Measurements from ENCODE around the gene GRSF1.
"Not testable (repeated sequence)": the region's sequence is repeated elsewhere in the genome, so short reads cannot be mapped to it uniquely, and the experiment has no call there.

The GRSF1 gene

GRCh38 chr4:70833675-70834074 lies 6.0 kb downstream of the GRSF1 start:
- no peak for DNase-seq

GRCh38 chr4:70831293-70831692 lies 8.4 kb downstream of the GRSF1 start:
- DNase-seq: no peak

- no peak for DNase-seq
These were observed 9.6 kb downstream of the GRSF1 start for GRCh38 chr4:70830054-70830453.

- no peak for DNase-seq
These were observed 10.2 kb downstream of the GRSF1 start for GRCh38 chr4:70829492-70829891.

- no peak for DNase-seq
These were observed 10.7 kb downstream of the GRSF1 start for GRCh38 chr4:70829015-70829414.

- no peak for DNase-seq
These were observed 20.8 kb downstream of the GRSF1 start for GRCh38 chr4:70818921-70819320.

GRCh38 chr4:70818173-70818855 lies 21.4 kb downstream of the GRSF1 start:
- DNase-seq: no peak

- DNase-seq: no peak
These were observed 22.8 kb downstream of the GRSF1 start for GRCh38 chr4:70816894-70817293.

- no peak for DNase-seq
These were observed 24.3 kb downstream of the GRSF1 start for GRCh38 chr4:70815370-70815769.

GRCh38 chr4:70808151-70808550 lies 31.5 kb downstream of the GRSF1 start:
- DNase-seq: no peak

- DNase-seq: peak; percentile 17
These were observed 36.6 kb downstream of the GRSF1 start for GRCh38 chr4:70802928-70803580.

GRCh38 chr4:70801265-70801809 lies 38.4 kb downstream of the GRSF1 start:
- no peak for DNase-seq

- no peak for DNase-seq
These were observed 46.1 kb downstream of the GRSF1 start for GRCh38 chr4:70793626-70794025.

GRCh38 chr4:70788733-70789132 lies 51.0 kb downstream of the GRSF1 start:
- no peak for DNase-seq

- DNase-seq: no peak
These were observed 52.2 kb downstream of the GRSF1 start for GRCh38 chr4:70787496-70787895.

GRCh38 chr4:70783096-70783495 lies 56.6 kb downstream of the GRSF1 start:
- DNase-seq: no peak

- no peak for DNase-seq
These were observed 60.7 kb downstream of the GRSF1 start for GRCh38 chr4:70778888-70779422.

- no peak for DNase-seq
These were observed 66.6 kb downstream of the GRSF1 start for GRCh38 chr4:70772929-70773555.

GRCh38 chr4:70769396-70769795 lies 70.3 kb downstream of the GRSF1 start:
- not testable (repeated sequence) for DNase-seq

- no peak for DNase-seq
These were observed 71.3 kb downstream of the GRSF1 start for GRCh38 chr4:70768301-70768948.
